SU-DHL-6 (cell line): ENCODE results near the gene EGR4.
"Not testable (repeated sequence)": the region's sequence is repeated elsewhere in the genome, so short reads cannot be mapped to it uniquely, and the experiment has no call there.

ENCODE experiments used
- CTCF ChIP-seq: fragments of 200-600 bp; sonication (generic); IDR thresholded peaks from one replicate; pipeline ENCODE4 v1.5.1; 2017; ENCODE audit warnings: antibody characterized with exemption, mild to moderate bottlenecking, low read length, moderate library complexity; ENCODE audit not compliant: insufficient read depth, poor library complexity, severe bottlenecking
- EZH2phosphoT487 ChIP-seq: fragments of 200-600 bp; sonication (generic), shearing (Covaris generic); conservative IDR thresholded peaks from 2 replicates; pipeline ENCODE4 v1.6.1; 2018; ENCODE audit warnings: mild to moderate bottlenecking, antibody characterized with exemption, low read length, moderate library complexity, mixed read lengths

- not testable (repeated sequence) for TF ChIP-seq CTCF, EZH2phosphoT487
Measured at GRCh38 chr2:73262691-73263429, 30.5 kb downstream of the EGR4 start.
